Measurements from ENCODE around the gene ZSWIM4.
"Not testable (repeated sequence)": the region's sequence is repeated elsewhere in the genome, so short reads cannot be mapped to it uniquely, and the experiment has no call there.

Gene ZSWIM4

DNA sequence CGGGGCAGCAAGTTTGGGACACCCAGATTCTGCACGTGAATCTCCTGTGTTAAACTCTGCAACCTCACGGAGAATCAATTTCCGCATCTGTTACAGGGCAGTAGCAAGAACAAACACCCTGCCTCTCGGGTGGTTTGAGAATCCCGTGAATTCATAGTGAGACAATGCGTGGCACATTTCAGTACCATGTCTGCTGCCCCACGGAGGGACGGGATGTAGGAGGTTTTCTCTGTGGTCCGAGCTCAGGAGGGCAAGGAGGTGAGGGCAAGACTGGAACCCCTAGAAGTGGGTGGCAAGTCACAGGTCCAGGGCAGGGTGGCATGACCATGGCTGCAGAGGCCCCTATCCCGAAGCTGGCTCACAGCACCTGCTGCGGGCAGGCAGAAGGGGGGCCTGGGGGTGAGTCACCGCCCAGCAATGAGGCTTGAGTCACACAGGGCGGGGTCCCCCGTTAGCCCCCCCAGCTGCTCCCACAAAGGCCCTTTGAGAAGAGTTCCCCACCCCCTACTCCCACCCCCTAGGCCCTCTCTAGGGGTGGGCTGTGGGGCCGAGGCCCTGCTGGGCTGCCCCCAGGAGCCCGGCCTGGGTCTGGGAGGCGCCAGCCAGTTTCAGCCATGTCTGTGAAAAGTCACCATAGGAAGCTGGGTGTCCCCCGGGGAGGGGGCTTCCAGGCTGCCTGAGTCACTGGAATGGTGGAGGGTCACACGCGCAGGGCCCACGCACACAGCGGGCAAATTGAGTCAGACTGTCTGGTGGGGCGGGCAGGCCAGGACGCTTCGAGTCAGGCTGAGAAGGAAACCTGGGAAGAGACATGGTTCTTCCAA is 55.9 kb downstream of the ZSWIM4 start:
- DNase-seq, result no peak

DNA sequence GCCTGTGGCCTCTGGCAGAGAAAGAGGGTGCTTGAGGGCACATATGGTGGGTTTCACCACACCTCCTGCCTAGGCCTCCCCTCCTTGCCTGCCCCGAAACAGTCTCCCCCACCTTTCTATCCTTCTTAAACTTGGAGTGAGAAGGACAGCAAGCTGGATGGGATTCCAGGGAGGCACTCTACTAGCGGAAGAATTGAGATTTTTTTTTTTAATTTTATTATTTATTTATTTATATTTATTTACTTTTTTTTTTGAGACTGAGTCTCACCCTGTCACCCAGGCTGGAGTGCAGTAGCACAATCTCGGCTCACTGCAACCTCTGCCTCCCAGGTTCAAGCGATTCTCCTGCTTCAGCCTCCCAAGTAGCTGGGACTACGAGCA is 56.5 kb downstream of the ZSWIM4 start:
- DNase-seq, result not testable (repeated sequence)

DNA sequence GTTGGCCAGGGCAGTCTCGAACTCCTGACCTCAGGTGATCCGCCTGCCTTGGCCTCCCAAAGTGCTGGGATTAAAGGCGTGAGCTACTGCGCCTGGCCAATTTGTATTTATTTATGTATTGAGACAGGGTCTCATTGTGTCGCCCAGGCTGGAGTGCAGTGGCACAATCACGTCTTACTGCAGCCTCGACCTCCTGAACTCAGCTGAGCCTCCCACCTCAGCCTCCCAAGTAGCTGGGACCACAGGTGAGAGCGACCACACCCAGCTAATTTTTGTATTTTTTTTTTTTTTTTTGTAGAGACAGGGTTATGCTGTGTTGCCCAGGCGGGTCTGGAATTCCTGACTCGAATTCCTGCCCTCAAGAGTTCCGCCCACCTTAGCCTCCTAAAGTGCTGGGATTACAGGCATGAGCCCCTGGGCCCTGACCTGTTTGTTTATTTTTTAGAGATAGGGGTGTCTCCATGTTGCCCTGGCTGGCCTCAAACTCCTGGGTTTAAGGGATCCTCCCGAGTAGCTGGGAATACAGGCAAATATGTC is 57.0 kb downstream of the ZSWIM4 start:
- not testable (repeated sequence) for DNase-seq

DNA sequence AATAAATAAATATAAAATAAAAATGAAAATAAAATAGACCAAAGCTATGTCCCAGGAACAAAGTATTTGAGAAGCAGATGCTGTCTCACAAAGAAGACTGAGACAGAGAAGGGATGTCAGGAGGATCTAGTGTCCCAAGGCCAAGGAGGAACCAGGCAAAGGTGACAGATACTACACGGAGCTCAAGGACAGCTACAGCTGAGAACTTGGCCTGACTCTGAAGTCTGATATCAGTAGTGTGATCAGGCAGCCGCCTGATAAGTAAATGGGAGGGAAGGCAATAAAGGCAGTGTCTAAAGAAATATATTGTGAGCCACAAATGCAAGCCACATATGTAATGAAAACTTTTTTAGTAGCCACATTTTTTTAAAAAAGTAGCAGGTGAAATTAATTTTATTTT is 61.3 kb downstream of the ZSWIM4 start:
- no peak for DNase-seq

DNA sequence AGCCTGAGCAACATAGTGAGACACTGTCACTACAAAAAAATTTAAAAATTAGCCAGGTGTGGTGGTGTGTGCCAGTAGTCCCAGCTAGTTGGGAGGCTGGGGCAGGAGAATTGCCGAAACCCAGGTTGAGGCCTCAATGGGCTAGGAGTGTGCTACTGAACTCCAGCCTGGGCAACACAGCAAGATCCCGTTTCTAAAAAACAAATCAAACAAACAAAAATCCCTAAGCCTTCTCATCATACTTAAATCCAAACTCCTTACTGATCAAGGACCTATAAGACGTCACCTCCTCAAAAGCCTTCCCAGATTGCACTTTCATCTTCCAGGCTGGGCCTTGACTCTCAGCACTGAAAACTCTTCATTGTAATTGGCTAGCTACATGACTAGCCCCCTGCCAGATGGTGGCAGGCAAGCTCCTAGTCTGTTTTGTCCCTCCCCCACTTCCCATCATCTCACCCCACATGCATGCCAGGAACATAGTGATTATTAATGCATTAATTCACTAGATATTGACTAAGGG is 64.2 kb downstream of the ZSWIM4 start:
- no peak for DNase-seq

DNA sequence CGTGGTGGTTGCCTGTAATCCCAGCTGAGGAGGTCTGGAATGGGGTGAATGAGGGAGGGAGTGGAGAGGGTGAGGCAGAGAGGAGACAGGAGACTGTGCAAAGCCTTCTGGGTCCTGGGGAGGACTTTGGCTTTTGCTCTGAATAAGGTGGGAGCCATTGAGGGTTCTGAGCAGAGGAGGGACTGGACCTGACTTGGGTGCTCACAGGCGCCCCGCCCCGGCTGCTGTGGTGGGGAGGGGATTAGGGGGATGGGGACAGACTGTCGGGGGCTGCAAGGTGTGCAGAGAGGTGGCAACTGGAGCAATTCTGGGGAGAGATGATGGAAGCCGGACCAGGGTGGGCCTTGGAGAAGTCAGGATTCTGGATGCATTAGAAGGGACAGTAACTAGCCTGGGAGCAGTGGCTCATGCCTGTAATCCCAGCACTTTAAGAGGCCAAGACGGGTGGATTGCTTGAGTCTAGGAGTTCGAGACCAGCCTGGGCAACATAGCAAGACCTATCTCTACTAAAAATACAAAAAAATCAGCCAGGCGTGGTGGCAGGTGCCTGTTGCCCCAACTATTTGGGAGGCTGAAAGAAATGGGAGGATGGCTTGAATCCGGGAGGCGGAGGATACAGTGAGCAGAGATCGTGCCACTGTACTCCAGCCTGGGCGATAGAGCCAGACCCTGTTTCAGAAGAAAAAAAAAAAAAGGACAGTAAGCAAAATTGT is 65.6 kb downstream of the ZSWIM4 start:
- no peak for DNase-seq

DNA sequence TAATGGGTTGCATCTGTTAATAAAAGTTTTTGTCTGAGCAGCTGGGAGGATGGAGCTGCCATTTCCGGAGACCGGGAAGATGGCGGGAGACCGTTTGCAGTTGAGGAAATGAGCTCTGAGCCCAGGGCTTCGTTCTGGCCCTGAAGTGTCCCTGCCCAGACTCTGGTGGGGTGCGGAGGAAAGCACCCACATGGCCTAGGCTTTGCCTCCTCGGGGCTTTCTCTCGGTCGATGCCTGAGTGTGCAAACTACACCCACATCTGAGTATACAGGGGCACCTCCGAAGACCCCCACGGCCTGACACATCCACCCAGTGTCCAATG is 66.1 kb downstream of the ZSWIM4 start:
- no peak for DNase-seq

DNA sequence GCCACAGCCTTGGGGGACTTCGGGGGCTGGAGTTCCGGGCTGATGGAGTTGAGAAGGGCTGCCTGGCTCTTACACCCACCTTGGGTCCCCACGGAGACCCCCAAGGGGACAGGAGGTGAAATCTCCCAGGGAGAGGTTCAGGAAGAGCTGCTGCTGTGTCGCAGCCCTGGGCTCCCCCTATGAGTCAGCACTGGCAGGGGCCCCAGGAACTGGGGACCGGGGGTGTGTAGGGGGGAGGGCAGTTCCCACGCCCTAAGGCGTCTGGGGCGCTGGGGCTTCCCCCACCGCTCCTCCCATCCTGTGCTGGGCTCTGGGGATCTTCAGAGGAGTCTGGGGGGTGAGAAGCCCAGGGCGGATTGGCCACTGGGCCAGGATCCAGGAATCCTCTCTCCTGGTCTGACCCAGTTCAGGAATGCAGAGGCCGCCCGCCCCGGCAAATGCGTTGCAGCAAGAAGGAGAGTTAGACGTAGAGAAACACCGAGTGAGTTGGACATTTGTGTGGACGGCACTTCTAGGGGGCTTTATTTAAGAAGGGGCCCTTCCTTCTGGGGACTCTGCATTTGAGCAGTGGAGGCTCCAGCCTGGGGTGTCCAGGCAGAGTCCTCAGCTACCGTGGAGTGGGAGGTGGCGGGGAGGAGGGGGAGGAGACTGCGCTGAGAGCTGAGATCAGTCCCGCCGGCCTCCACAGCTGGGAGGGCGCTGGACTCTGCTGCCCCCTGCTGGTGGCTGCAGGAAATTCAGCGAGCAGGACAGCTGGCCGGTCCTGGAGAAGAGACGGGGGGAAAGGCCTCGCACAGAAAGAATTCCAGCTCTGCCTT is 66.7 kb downstream of the ZSWIM4 start:
- DNase-seq, result peak; percentile 60

DNA sequence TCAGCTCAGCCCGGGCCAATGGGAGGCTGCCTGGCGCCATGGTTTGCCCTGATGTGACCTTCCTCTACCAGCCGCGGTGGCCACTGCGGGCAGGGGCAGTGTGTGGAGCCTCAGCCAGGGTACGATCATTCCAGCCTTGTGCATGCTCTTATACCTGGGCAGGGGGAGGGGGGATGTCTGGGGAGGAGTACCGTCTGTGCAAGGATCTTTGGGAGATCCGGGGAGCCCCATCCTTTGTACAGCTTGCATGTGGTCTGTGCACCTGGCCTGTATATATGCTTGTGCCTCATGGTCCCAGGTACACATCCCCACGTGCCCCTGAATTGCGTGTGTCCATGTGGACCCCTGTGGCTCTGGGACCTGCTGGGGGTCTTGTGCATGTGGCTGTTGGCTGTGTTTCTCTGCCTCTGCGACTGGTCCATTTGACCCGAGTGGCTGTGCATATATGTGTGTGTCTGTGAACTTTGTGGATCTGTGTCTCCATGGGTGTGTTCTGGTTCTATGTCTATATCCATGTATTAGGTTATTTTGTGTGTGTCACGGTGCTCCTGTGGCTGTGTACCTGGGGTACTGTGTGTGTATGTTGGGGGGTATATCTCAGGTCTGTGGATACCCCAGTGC is 68.9 kb downstream of the ZSWIM4 start:
- no peak for DNase-seq

DNA sequence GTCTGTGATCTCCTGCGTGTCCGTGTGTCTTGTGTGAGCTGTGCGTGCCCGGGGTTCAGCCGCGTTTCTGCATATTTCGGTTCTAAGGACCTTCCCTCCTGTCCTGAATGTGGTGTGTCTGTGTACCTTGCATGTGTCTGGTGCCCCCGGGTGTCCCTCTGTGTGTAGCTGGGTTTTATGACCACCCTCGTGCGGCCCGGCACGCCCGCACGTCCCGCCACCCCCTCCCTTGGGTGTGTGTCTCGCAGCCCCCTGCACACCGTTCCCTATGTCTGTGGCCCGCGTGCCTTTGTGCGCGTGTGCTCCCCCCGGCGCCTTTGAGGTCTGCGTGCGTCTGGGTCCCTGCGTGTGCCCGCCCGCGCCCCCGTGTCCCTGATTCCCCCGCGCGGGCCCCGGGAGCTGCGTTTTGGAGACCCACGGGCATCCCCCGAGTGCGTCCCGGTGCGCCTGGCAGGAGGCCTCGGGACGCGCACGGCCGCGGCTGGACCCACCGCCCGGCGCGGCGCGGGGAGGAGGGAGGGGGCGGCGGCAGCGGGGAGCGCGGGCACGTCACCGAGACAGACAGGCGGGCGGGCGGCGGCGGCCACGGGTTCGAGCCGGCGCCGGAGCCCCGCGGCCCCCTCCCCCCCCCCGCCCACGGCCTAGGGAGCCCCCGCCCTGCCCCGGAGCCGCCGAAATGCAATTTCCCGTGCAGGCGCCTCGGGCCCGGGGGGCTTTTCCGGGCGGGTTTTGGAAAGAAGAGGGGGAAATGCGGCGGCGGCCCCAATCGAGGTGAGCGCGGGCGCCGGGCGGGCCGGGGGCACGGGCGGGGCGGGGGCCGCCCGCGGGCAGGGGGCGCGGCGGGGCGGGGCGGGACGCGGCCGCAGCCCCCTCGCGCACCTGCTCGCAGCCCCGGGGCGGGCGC is 69.7 kb downstream of the ZSWIM4 start:
- no peak for DNase-seq

DNA sequence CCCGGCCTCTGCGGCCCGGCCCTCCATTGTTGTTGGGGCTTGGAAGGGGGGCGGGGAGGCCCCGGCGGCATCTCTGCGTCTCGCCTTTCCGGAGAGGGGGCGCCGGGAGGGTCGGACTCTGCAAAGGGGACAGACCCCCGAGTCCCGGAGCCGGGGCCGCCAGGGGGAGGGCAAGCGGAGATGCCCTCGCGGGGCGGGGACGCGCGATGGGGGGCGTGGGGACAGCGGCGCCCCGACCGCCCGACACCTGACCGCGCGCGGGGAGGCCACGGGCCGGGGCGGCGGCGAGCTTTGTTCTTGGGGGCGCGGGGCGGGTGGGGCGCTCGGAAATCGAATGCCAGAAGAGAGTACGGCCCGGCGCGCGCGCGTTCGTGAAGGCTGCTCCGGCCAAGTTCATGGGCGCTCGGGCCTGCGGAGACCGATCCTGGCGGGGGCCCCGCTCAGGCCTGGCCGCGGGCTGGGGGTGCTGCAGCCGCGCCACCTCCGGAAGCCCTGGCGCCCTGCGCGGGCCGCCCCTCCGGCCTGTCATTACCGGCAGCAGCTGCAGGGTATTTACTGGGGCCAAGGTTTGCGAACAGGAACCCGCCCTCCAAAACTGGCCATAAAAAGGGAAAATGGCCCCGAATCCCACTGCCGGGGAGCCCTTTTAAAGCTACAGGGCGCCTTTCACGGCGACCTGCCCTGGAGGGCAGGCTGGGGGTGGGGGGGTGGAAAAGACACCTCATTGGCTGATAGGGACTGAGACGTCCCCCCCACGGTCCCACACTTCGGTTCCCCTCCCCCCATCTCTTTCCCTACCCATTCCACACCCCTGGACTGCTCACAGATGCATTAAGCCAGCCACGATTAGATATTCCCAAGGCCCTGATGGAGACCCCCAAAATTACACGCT is 70.6 kb downstream of the ZSWIM4 start:
- no peak for DNase-seq

DNA sequence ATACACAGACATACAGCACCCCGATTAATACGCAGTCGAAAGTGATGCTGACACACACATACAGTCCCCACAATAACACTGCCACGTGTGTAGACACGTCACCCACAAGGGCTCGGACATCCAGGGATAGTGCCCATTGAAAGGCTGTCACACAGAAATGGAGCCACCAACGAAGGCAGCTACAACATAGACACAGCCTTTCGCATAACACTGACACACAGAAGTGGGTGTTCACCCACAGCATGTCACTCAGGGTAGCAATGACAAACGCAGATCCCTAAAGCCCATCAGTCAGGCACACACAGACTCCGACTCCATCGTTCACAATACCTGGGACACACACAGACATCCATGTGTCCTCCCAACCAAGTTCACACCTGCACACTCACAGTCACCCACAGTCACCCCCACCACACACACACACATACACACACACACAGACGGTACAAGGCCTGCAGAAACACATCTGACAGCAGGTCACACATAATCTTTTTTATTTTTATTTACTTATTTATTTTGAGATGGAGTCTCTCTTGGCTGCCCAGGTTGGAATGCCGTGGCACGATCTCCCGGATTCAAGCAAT is 71.3 kb downstream of the ZSWIM4 start:
- no peak for DNase-seq

DNA sequence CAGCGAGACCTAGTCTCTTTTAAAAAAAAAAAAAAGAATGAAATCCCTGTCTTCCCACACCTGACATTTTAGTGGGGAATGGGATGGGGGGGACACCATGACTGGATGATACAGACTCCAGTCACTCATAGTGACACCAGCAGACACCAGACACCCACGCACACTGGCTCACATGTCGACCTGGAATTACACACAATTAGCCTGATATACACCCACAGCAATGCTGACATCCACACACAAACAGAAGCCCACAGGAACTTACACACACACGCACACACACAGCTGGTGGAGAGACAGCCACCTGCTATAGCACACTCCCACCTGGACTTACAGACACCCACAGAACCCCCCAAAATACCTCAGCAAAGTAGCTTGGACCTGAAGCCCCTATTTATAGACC is 73.4 kb downstream of the ZSWIM4 start:
- no peak for DNase-seq

DNA sequence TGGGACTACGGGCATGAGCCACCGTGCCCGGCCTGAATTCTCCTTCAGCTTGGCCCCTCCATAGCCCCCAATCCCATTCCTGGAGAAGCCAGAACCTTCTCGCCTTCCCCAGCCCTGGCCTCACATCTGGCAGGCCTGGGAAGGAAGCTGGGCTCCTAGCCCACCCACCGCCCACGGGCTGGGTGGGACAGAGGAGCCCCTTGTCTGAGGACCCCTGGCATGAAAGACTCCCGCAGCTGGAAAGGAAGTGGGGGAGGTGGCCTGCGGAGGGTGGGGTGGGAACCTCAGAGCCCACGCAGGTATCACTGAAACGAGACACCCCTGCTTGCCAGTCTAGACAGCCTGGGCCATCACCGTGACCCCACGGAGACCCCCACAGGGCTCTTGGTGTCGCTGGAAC is 74.0 kb downstream of the ZSWIM4 start:
- DNase-seq, result no peak

DNA sequence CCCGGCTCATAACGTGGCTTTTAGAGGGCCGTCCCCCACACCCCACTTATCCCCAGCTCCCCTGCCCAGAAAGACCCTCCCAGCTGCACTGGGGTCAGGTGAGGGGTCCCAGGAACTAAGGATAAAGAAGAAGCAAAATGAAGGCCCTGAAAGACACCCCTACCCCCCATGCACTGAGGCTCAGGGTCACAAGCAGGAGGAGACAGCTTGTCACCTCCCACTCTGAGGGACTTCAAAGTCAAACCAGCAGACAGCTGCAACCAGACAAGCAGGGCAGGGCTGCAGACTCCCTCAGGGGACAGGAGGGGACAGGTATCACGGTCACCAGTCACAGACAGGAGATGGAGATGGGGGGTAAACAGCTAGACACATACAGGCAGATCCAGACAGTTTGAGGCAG is 75.6 kb downstream of the ZSWIM4 start:
- no peak for DNase-seq

DNA sequence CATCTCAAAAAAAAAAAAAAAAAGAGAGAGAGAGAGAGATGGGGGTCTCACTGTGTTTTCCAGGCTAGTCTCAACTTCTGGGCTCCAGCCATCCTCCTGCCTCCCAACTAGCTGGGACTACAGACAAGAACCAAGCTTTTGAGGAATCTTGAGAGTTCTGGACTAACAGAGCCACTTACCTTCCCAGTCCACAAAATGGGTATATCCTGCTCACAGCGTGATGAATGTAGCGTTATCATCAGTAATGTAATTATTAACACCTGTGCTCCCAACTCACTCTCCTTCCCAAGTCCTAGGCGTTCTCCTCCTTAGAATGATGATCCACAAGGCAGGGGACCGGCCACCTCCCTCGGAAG is 77.1 kb downstream of the ZSWIM4 start:
- no peak for DNase-seq

DNA sequence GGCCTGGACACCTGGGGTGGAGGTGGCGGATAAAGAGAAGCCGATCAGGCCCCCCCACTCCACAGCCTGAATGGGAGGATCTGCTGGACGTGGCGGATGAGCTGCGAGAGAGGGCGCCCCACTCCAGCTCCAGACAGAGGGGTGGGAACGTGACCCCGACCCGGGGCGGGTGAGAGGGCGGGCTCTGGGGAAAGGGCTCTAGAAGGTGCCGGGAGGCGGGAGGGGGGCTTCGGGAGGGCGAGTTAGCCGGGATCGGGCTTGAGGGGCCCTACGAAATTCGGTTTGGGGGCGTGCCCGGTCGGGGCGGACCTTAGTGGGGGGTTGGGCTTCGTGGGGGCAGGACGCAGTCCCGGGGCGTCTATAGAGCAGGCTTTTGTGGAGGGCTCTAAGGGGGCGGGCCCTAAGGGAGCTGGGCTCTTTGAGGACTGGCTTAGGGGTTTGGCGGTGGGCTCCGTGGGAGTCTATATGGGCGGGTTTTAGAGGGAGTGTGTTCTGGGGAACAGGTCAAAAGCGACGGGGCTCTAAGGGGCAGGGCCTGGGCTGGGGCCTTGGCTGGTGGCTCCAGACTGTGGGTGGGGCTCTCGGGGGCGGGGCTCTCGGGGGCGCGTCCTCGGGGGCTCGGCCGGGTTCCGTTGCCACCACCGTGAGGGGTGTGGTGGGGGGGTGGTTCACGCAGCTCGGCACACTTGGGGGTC is 77.6 kb downstream of the ZSWIM4 start:
- DNase-seq, result no peak

DNA sequence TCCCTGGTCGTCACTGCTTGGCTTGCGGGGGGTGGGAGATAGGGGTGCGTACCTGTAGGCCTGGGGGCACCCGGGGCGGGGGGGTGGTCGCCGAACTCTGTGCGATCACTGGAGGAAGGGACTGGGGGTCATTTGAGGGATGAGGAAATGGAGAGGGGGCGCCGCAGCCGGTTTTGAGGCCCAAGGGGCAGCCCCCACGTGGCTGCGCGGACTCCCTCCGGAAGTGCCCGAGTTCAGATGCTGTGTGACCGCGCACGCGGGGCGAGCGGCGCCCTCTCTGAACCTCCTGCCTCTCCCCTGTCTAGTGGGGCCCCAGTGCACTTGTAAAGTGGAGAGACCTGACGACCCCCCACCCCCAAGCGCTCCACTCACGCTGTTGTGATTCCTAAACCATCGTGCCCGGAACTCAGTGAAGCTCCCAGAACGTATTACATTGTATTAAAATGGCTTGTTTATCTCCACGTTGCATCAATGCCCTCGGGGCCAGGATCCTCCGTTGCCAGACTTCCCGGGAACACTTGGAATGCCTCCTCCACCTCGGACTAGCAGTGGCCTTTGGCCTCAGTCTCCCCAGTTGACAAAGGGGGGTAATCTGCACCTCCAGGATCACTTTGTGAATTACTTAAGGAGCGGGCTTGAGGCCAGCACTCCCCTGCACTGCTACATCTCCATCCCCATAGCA is 78.7 kb downstream of the ZSWIM4 start:
- no peak for DNase-seq

DNA sequence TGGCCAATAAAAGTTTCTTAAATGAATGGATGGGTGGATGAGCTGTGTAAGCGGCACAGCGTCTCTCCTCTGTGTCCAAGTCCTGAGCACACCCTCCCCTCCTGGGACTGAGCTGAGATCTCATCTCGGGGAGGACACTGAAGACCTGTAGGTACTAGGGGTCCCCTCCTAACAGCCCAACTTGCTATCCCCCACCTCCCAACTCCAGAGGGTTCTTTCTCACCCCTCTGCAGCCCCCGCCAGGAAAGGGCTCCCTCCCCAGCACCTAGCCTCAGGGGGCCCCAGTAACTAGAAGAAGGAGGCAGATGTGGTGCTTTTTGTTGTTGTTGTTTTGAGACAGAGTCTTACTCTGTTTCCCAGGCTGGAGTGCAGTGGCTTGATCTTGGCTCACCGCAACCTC is 80.6 kb downstream of the ZSWIM4 start:
- DNase-seq, result no peak

Data from KG1 (cell line).